GM19193 (cell line): ENCODE results near the gene NFASC.

Experiments
- POLR2A ChIP-seq: IDR thresholded peaks from 4 replicates; pipeline ENCODE4 v1.6.1; 2011; ENCODE audit not compliant: insufficient read depth, insufficient read length; ENCODE audit errors: extremely low read depth

The NFASC gene

DNA sequence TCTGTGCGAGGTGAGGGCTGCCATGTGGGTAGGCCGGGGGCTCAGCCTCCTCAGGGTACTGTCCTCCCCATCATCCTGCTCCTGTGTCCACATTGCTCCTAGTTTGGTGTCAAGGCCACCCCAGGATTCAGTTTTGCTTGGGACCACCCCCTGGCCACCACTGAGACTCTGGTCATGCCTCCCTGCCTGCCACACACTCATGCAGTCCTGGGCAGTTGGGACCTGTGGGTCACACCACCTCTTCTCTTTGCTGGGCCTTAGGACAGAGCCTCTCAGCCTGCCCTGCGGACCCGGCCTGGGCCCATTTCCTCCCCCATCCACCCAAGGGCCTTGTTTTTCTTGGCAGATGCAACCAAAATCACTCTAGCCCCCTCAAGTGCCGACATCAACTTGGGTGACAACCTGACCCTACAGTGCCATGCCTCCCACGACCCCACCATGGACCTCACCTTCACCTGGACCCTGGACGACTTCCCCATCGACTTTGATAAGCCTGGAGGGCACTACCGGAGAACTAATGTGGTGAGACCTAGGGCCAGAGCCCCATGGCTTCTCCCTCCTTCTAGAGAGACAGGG lies 194.2 kb downstream of the NFASC start:
- TF ChIP-seq POLR2A = no peak

DNA sequence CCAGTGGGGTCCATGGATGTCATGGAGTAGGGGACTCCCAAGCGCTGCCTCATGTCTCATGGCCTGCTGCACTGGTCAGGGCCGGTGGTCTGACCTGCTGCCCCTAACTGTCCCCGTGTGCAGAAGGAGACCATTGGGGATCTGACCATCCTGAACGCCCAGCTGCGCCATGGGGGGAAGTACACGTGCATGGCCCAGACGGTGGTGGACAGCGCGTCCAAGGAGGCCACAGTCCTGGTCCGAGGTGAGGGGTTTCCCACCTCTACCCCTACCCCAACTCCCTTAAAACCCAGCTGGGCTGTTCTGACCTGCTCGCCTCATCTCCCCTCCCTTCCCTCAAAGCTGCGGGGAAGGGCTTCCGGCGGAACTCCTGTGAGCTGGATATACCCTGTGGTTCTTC lies 195.0 kb downstream of the NFASC start:
- no peak for TF ChIP-seq POLR2A

DNA sequence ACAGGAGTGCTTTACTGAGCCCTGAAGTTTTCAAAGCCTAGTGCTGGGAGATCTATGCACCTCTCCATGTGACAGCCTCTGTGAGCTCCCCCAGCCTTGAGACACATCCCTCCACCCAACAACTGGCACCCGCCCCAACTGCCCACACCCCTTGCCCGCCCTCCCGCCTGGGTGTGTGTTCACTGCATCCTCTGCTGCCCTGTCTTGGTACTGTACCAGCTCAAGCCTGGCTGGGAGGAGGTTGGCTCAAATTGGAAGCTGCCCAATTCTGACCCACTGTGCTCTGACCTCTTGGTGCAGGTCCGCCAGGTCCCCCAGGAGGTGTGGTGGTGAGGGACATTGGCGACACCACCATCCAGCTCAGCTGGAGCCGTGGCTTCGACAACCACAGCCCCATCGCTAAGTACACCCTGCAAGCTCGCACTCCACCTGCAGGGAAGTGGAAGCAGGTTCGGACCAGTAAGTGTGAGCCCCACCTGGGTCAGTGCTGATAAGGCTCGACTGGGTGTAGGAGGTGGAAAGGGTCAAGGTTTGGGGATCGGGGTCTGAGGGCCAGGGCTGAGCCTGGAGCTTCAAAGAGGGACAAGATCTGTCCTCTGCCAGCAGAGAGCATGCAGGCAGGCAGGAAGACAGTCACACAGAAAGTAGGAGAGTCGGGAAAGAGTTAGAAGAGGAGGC lies 195.6 kb downstream of the NFASC start:
- TF ChIP-seq POLR2A = no peak

DNA sequence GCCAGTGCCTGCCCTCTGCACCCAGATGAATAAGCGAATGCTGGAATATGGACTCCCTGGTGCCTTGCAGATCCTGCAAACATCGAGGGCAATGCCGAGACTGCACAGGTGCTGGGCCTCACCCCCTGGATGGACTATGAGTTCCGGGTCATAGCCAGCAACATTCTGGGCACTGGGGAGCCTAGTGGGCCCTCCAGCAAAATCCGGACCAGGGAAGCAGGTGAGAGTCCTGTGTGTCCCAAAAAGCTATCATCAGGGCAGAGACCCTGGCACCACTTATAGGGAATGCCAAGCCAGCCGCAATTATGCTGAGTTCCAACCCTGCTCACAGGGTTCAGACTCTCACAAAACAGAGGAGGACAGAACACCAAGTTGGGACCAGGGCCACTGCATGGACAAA lies 196.4 kb downstream of the NFASC start:
- no peak for TF ChIP-seq POLR2A

DNA sequence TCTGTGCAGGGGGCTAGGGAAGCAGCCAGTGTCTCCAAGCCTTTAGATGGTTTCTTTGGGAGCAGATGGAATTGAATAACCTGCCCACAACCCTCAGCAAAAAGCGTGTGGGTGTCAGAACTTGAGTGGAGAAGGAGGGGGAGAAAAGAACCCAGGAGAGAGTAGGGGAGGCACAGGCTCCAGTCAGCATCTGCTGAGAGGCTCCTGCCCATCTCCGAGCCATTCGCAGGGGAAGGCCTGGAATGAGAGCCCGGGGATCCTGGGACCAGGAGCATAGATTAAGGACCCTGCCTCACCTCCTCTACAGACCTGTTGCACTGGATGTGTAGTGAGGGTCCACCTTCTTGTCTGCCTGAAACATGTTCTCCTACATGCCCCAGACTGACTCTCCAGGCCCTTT lies 197.3 kb downstream of the NFASC start:
- TF ChIP-seq POLR2A = no peak

DNA sequence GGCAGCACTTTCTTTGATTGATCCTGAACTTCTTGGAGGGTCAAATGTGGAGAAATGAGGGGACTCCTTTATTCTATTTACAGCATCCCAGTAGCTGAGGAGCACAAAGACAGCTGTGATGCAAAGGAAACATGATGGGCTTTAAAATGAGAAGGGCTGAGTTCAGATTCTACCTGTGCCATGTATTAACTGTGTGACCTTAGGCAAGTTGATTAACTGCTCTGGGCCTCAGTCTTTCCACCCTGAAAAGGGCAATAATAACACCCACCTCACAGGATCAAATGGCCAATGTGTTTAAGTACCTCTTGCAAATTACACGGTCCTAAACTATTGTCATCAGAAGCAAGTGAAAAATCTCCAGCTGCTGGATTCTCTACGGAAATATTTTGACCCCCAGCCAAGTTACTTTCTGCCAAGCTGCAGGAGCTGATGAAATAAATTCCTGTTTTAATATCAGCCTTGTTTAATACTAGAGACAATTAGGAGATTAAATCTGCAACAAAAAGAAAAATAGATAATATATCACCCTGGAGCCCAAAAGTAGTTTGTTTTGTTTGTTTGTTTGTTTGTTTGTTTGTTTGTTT lies 197.9 kb downstream of the NFASC start:
- TF ChIP-seq POLR2A = no peak

DNA sequence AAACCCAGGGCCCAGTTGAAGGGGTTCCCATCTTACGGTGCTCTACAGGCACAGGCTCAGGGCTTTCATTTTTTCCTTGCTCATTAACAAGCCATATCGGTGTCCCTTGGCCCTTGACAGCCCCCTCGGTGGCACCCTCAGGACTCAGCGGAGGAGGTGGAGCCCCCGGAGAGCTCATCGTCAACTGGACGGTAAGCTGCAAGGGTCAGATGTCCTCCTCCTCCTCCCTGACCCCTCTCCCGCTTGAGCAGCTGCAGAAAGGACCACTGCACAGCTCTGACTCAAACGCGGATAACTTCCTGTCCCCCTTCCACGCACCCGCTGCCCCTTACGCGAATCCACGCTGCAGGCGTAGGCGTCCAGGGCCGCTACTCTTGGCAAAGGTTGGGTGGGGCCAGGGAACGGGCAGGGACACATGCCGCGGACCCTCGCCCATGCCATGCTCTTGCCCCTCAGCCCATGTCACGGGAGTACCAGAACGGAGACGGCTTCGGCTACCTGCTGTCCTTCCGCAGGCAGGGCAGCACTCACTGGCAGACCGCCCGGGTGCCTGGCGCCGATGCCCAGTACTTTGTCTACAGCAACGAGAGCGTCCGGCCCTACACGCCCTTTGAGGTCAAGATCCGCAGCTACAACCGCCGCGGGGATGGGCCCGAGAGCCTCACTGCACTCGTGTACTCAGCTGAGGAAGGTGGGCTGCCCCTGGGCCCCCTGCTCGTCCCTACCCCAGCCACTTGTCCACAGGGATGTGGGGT lies 198.9 kb downstream of the NFASC start:
- TF ChIP-seq POLR2A = no peak

DNA sequence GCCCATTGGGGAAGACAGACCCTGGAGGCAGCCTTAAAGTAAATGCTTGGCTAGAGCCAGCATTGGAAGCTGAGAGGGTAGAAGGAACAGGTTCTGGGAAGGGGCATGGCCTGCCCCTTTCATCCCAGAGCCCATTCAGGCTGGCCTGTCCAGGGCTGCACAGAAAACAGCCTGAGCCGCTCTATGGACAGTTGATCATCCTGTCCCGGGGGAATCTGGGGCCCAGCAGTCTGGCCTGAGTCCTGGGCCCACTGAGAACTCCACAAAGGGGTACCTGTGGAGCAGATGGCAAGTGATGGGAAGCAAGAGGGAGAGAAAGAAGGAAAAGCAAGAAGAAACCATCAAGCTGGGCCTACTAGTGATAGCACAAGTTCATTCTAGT lies 200.4 kb downstream of the NFASC start:
- no peak for TF ChIP-seq POLR2A

DNA sequence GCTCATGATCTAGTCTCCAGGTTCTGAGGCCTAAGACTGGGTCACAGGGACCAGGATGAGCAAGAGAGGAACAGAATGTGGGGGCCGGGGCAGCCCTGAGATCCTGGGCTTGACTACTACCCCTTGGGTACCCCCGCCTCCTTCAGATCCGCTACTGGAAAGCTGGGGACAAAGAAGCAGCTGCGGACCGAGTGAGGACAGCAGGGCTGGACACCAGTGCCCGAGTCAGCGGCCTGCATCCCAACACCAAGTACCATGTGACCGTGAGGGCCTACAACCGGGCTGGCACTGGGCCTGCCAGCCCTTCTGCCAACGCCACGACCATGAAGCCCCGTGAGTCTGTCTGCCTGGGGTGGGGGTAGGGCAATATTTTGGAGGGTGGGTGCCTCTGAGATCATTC lies 201.1 kb downstream of the NFASC start:
- no peak for TF ChIP-seq POLR2A

DNA sequence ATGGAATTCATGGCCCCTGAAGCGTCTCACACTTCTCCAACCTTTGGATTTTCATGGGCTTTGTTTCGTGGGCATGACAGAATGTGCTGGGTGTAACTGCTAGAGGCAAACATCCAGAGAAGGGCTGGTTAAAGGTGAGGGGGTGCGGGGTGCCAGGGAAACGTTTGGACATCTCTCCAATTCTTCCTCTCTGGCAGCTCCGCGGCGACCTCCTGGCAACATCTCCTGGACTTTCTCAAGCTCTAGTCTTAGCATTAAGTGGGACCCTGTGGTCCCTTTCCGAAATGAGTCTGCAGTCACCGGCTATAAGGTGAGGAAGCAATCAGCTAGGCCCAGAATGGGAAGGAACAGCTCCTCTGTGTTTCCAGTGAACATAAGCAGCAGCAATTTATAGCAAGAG lies 201.6 kb downstream of the NFASC start:
- no peak for TF ChIP-seq POLR2A
